Natural killer cell (primary cell): ENCODE data around the gene CHTF8. TPM values are rescaled to one million over a fixed set of nuclear protein-coding genes. Genes with fewer than 3 reads are reported as not detected.
"Not testable (repeated sequence)": the region's sequence is repeated elsewhere in the genome, so short reads cannot be mapped to it uniquely, and the experiment has no call there.

Source experiments
- ATAC-seq, 3 donors: fragments of 150-1000 bp in 2 of 3; fragments of 200-7000 bp in 1 of 3; cut with Tn5 transposase; 1 replicate in 1 of 3; 2 replicates in 2 of 3; pipeline ENCODE4 v1.10.0; 2021; ENCODE audit warnings: mild to moderate bottlenecking in 2 of 3, moderate library complexity in 2 of 3
- DNase-seq, 2 donors: peaks; one replicate each; pipeline versions ENCODE4 v3.0.0 to v3.0.0-alpha.2; 2013 to 2021; ENCODE audit warnings: mixed read lengths in 1 of 2
- H3K27ac ChIP-seq: one replicate; pipeline ENCODE4 v1.5.1; 2013; ENCODE audit warnings: mild to moderate bottlenecking, low read length
- H3K27me3 ChIP-seq: one replicate; pipeline ENCODE4 v1.6.1; 2013; ENCODE audit warnings: low read length; ENCODE audit not compliant: control insufficient read depth, insufficient read depth
- H3K36me3 ChIP-seq: one replicate; pipeline ENCODE4 v1.6.1; 2013; ENCODE audit warnings: low read length; ENCODE audit not compliant: control insufficient read depth, insufficient read depth
- H3K4me1 ChIP-seq: one replicate; pipeline ENCODE4 v1.6.1; 2013; ENCODE audit warnings: low read length; ENCODE audit not compliant: control insufficient read depth, insufficient read depth
- H3K4me3 ChIP-seq: one replicate; pipeline ENCODE4 v1.5.1; 2013; ENCODE audit warnings: low read length
- H3K9me3 ChIP-seq: one replicate; pipeline ENCODE4 v1.6.1; 2013; ENCODE audit warnings: low read length; ENCODE audit not compliant: control insufficient read depth, insufficient read depth
- H3K27ac Mint-ChIP-seq, 2 donors: one replicate each; pipeline ENCODE4 v1.8.0; 2022; ENCODE audit warnings: mild to moderate bottlenecking in 2 of 2, mixed read lengths in 2 of 2, moderate library complexity in 1 of 2
- H3K27me3 Mint-ChIP-seq, 2 donors: one replicate each; pipeline ENCODE4 v1.8.0; 2022; ENCODE audit warnings: low read depth in 2 of 2, mixed read lengths in 2 of 2
- H3K36me3 Mint-ChIP-seq: one replicate; pipeline ENCODE4 v1.8.0; 2022; ENCODE audit warnings: mixed read lengths
- H3K4me1 Mint-ChIP-seq, 2 donors: one replicate each; pipeline ENCODE4 v1.8.0; 2022; ENCODE audit warnings: mixed read lengths in 2 of 2
- H3K4me3 Mint-ChIP-seq: one replicate; pipeline ENCODE4 v1.8.0; 2022; ENCODE audit warnings: mild to moderate bottlenecking, moderate library complexity, mixed read lengths
- H3K9me3 Mint-ChIP-seq, 2 donors: one replicate each; pipeline ENCODE4 v1.8.0; 2022; ENCODE audit warnings: mixed read lengths in 2 of 2
- whole genome bisulfite sequencing: methylation state at CpG from one replicate; pipeline ENCODE4 v1.1.7; 2013; ENCODE audit warnings: missing lambda C conversion rate; ENCODE audit not compliant: insufficient coverage; 5-methylcytosine and 5-hydroxymethylcytosine counted together
- intact Hi-C: fragments of 100-400 bp; cut with micrococcal nuclease; formaldehyde crosslinking; loops from one replicate; pipeline ENCODE4 v1.14.2; 2022
- total RNA-seq, 4 donors: library from RNA; stranded (reverse); fragments of 120-200 nt in 1 of 4; gene quantifications; one replicate each; pipeline versions ENCODE4 v1.2.3 to v1.2.4, GENCODE V29; 2013 to 2022
- TF ChIP-seq, protein P1 (sequence below): fragments of 200-600 bp; IDR thresholded peaks from one replicate; pipeline ENCODE4 v1.8.0; 2022; ENCODE audit warnings: antibody characterized with exemption

Gene CHTF8
- total RNA-seq, 3 donors from 2014 or later (not counting 1 experiment from before 2014, with no cell fraction given) = 45.7 to 76.5 (median 74.2) TPM

DNA sequence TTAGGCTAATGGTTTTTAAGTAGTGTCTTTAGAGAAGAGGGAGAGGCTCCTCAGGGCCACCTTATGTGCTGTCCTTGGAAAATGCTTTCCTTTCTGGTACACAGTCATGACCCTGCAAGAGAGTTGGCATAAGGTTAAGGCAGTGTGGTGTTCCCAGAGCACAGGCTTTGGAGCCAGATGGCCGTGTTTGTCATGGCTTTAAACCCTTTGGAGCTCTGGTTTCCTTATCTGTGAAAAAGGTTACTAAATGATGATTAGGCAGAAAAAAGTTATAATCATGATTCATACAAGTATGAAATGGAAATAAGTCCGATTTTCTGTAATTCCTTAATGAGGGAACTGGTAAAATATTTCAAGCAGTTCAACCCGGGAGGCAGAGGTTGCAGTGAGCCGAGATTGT, 13.3 kb upstream of the CHTF8 start:
- Histone ChIP-seq H3K27ac (no peak overlapping the region), H3K36me3 (peaks cover 43% of the 10 kb centered on the region), H3K4me1 (no peaks in the 10 kb centered on the region), H3K4me3 (no peak overlapping the region), H3K9me3 (no peaks in the 10 kb centered on the region), H3K27me3 (no peaks in the 10 kb centered on the region)
- no peak overlapping the region for H3K4me3 Mint-ChIP-seq
- intact Hi-C loops = no loop called here
- peaks cover 25% of the 10 kb centered on the region for H3K36me3 Mint-ChIP-seq
- no peak overlapping the region for H3K27ac Mint-ChIP-seq
- TF ChIP-seq, protein P1, sequence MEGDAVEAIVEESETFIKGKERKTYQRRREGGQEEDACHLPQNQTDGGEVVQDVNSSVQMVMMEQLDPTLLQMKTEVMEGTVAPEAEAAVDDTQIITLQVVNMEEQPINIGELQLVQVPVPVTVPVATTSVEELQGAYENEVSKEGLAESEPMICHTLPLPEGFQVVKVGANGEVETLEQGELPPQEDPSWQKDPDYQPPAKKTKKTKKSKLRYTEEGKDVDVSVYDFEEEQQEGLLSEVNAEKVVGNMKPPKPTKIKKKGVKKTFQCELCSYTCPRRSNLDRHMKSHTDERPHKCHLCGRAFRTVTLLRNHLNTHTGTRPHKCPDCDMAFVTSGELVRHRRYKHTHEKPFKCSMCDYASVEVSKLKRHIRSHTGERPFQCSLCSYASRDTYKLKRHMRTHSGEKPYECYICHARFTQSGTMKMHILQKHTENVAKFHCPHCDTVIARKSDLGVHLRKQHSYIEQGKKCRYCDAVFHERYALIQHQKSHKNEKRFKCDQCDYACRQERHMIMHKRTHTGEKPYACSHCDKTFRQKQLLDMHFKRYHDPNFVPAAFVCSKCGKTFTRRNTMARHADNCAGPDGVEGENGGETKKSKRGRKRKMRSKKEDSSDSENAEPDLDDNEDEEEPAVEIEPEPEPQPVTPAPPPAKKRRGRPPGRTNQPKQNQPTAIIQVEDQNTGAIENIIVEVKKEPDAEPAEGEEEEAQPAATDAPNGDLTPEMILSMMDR = no peak
- no peaks in the 10 kb centered on the region for H3K4me1 Mint-ChIP-seq
- H3K9me3 Mint-ChIP-seq = no peaks in the 10 kb centered on the region
- H3K27me3 Mint-ChIP-seq = no peaks in the 10 kb centered on the region
- ATAC-seq = no peak
- DNase-seq = no peak
- 89% methylated on average over 4 of the region's 4 CpGs for WGBS

DNA sequence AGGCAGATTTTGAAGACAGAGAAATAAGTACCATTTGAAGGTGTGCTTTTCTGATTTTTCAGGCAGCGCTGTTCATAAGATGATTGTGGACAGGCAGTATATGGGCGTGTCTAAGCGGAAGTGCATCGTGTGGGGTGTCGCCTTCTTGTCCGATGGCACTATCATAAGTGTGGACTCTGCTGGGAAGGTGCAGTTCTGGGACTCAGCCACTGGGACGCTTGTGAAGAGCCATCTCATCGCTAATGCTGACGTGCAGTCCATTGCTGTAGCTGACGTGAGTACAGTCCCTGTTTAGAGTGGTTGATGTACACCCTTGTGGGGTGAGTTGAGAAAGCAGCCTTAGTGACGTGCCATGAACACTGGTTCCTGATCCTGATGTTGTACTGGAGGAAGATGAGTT, 10.7 kb upstream of the CHTF8 start:
- H3K4me3 ChIP-seq = no peak overlapping the region
- Mint-ChIP-seq H3K36me3 (peaks cover 35% of the 10 kb centered on the region), H3K27me3 (no peaks in the 10 kb centered on the region), H3K4me1 (no peaks in the 10 kb centered on the region), H3K9me3 (no peaks in the 10 kb centered on the region), H3K4me3 (no peak overlapping the region), H3K27ac (no peak overlapping the region)
- no peak overlapping the region for H3K27ac ChIP-seq
- intact Hi-C loops = no loop called here
- DNase-seq (no peak), ATAC-seq (no peak)
- no peaks in the 10 kb centered on the region for H3K9me3 ChIP-seq
- 98% methylated on average over 11 of the region's 11 CpGs for WGBS
- no peaks in the 10 kb centered on the region for H3K27me3 ChIP-seq
- H3K4me1 ChIP-seq = no peaks in the 10 kb centered on the region
- peaks cover 56% of the 10 kb centered on the region for H3K36me3 ChIP-seq
- TF ChIP-seq, protein P1 = no peak

DNA sequence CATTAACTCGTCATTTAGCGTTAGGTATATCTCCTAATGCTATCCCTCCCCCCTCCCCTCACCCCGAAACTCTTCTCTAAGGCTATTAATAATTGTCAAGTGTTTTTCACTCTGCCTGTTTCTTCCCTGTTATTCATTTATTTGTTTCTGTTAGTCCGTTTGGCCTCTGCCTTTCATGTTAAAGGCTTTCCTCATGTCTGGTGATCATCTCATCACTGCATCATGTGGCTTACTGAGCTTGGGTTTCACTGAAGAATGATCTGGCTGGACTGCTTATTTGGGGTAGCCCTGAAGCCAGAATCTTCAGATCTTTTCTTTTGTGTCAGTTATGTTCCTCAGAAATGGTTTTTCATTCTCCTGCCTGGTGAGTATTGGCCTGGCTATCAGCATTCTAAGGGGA, 9.5 kb upstream of the CHTF8 start:
- H3K27me3 Mint-ChIP-seq = no peaks in the 10 kb centered on the region
- H3K36me3 ChIP-seq = peaks cover 64% of the 10 kb centered on the region
- 85% methylated on average over 2 of the region's 4 CpGs for WGBS
- H3K9me3 ChIP-seq = no peaks in the 10 kb centered on the region
- ATAC-seq (no peak), DNase-seq (no peak)
- H3K9me3 Mint-ChIP-seq = no peaks in the 10 kb centered on the region
- H3K27ac ChIP-seq = no peak overlapping the region
- no peak overlapping the region for H3K4me3 Mint-ChIP-seq
- H3K27ac Mint-ChIP-seq = no peak overlapping the region
- peaks cover 35% of the 10 kb centered on the region for H3K36me3 Mint-ChIP-seq
- TF ChIP-seq, protein P1 = no peak
- intact Hi-C loops = no loop called here
- H3K4me1 Mint-ChIP-seq = no peaks in the 10 kb centered on the region
- H3K27me3 ChIP-seq = no peaks in the 10 kb centered on the region
- no peak overlapping the region for H3K4me3 ChIP-seq
- H3K4me1 ChIP-seq = no peaks in the 10 kb centered on the region

DNA sequence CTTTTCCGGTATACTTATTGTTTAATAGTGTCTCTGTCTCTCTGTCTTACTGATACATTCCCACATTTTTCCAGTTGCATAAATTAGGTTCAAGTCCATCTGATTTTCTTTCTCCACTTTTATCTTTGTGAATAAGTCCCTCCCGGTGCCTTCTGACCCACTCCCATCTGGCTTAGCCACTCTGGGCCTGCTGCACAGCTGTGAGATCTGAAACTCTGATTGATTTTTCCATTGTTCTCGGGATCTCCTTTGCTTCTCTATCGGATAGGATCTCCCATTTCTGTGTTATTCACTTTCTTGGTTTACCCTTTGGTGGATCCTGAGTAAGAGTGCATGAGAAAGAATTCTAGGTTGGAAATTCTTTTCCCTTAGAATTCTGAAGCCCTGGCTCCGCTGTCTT, 8.6 kb upstream of the CHTF8 start:
- no peak overlapping the region for H3K4me3 ChIP-seq
- H3K4me3 Mint-ChIP-seq = no peak overlapping the region
- intact Hi-C loops = no loop called here
- no peaks in the 10 kb centered on the region for H3K9me3 Mint-ChIP-seq
- 100% methylated on average over 5 of the region's 5 CpGs for WGBS
- no peaks in the 10 kb centered on the region for H3K9me3 ChIP-seq
- ATAC-seq = no peak
- no peaks in the 10 kb centered on the region for H3K4me1 ChIP-seq
- peaks cover 30% of the 10 kb centered on the region for H3K36me3 Mint-ChIP-seq
- TF ChIP-seq, protein P1 = no peak
- peaks cover 69% of the 10 kb centered on the region for H3K36me3 ChIP-seq
- no peak for DNase-seq
- peaks cover 0 to 7% of the 10 kb centered on the region in 2 donors for H3K4me1 Mint-ChIP-seq
- no peaks in the 10 kb centered on the region for H3K27me3 ChIP-seq
- no peak overlapping the region for H3K27ac ChIP-seq
- H3K27me3 Mint-ChIP-seq = no peaks in the 10 kb centered on the region
- no peak overlapping the region for H3K27ac Mint-ChIP-seq

DNA sequence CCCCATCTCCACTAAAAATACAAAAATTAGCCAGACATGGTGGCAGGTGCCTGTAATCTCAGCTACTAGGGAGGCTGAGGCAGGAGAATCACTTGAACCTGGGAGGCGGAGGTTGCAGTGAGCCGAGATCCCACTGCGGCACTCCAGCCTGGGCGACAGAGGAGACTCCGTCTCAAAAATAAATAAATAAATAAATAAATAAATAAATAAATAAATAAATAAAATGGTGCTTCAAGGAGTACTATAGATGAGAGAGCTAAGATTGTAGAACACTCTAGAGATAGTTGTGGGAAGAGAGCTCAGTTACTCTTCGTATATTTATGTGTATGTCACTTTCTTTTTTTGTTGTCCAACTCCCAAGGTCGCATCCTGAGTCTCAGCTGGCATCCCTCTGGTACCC, 7.1 kb upstream of the CHTF8 start:
- H3K27ac Mint-ChIP-seq, H3K4me3 Mint-ChIP-seq, ATAC-seq, H3K4me1 ChIP-seq, H3K4me3 ChIP-seq, H3K9me3 Mint-ChIP-seq, intact Hi-C loops, H3K4me1 Mint-ChIP-seq, DNase-seq, H3K9me3 ChIP-seq, H3K27ac ChIP-seq, H3K27me3 Mint-ChIP-seq, H3K27me3 ChIP-seq: not testable (repeated sequence)
- WGBS = 96% methylated on average over 2 of the region's 7 CpGs
- peaks cover 61% of the 10 kb centered on the region for H3K36me3 ChIP-seq
- peaks cover 28% of the 10 kb centered on the region for H3K36me3 Mint-ChIP-seq
